Vagina (tissue), 2 donors: ENCODE measurements around the gene AGPAT3. TPM values are rescaled to one million over a fixed set of nuclear protein-coding genes. Genes with fewer than 3 reads are reported as not detected.

Experiments used
- DNase-seq, 2 donors: peaks; one replicate each; pipeline ENCODE4 v3.0.0-alpha.2; 2017; ENCODE audit errors: extremely low spot score in 2 of 2
- H3K27ac ChIP-seq: fragments of 200-600 bp; sonication (generic); one replicate; pipeline ENCODE4 v1.5.1; 2019
- H3K27me3 ChIP-seq: fragments of 200-600 bp; sonication (generic); one replicate; pipeline ENCODE4 v1.5.1; 2019
- H3K36me3 ChIP-seq, 2 donors: fragments of 200-600 bp; sonication (generic); one replicate each; pipeline ENCODE4 v1.5.1; 2017 to 2019
- H3K4me1 ChIP-seq: fragments of 200-600 bp; sonication (generic); one replicate; pipeline ENCODE4 v1.5.1; 2019
- H3K4me3 ChIP-seq, 2 donors: fragments of 200-600 bp; sonication (generic); 1 replicate in 1 of 2; 2 replicates in 1 of 2; pipeline ENCODE4 v1.5.1; 2016 to 2019
- H3K9me3 ChIP-seq: fragments of 200-600 bp; sonication (generic); one replicate; pipeline ENCODE4 v1.5.1; 2019
- CTCF ChIP-seq, 3 experiments: fragments of 450-650 bp in 2 of 3; fragments of 200-600 bp in 1 of 3; sonication (generic) in 1 of 3; IDR thresholded peaks; one replicate each; pipeline ENCODE4 v1.5.1; 2017 to 2019; ENCODE audit warnings: antibody characterized with exemption in 3 of 3, mild to moderate bottlenecking in 2 of 3, moderate library complexity in 2 of 3
- POLR2A ChIP-seq, 2 donors: fragments of 450-650 bp; IDR thresholded peaks; one replicate each; pipeline ENCODE4 v1.6.1; 2017; ENCODE audit warnings: antibody characterized with exemption in 2 of 2, mild to moderate bottlenecking in 2 of 2, moderate library complexity in 2 of 2
- POLR2AphosphoS5 ChIP-seq, 2 donors: sonication (generic); formaldehyde crosslinking; IDR thresholded peaks; one replicate each; pipeline ENCODE4 v1.9.0; 2017; ENCODE audit warnings: antibody characterized with exemption in 2 of 2, mild to moderate bottlenecking in 2 of 2, low read depth in 1 of 2; ENCODE audit not compliant: insufficient read depth in 1 of 2
- intact Hi-C: fragments of 100-400 bp; cut with DNase I; formaldehyde crosslinking; loops from one replicate; pipeline ENCODE4 v1.15.1; 2023
- total RNA-seq: library from RNA; depleted of rRNA; stranded (reverse); fragments of >200 nt; gene quantifications from one replicate; pipeline ENCODE4 v1.2.3, GENCODE V29; 2016

AGPAT3 gene
- total RNA-seq, 1 donor from 2014 or later = 34.4 TPM

- no peak for TF ChIP-seq CTCF (IDR thresholded peaks at IDR 0.05)
- TF ChIP-seq POLR2A (IDR thresholded peaks at IDR 0.05) = no peak
- peak in 1 of 2 donors; percentile 68 for TF ChIP-seq POLR2AphosphoS5 (IDR thresholded peaks at IDR 0.05; ENCODE audit: insufficient read depth in 1 of 2, low read depth in 1 of 2)
- Histone ChIP-seq H3K36me3 (no peaks in the 10 kb centered on the region), H3K9me3 (no peaks in the 10 kb centered on the region), H3K4me3 (peak overlapping the region in 1 of 2 donors; percentile 8), H3K4me1 (peaks cover 56% of the 10 kb centered on the region), H3K27me3 (no peaks in the 10 kb centered on the region), H3K27ac (peak overlapping the region; percentile 75)
- intact Hi-C loops = no loop called here
- DNase-seq = no peak
These were observed 63.5 kb downstream of the AGPAT3 start for GRCh38 chr21:43928222-43929125.

- Histone ChIP-seq H3K9me3 (no peaks in the 10 kb centered on the region), H3K4me1 (peaks cover 47% of the 10 kb centered on the region), H3K27me3 (no peaks in the 10 kb centered on the region), H3K36me3 (no peaks in the 10 kb centered on the region), H3K27ac (peak overlapping the region; percentile 75), H3K4me3 (peak overlapping the region in 1 of 2 donors; percentile 8)
- TF ChIP-seq CTCF (IDR thresholded peaks at IDR 0.05) (no peak), POLR2A (IDR thresholded peaks at IDR 0.05) (no peak), POLR2AphosphoS5 (IDR thresholded peaks at IDR 0.05; ENCODE audit: insufficient read depth in 1 of 2, low read depth in 1 of 2) (no peak)
- intact Hi-C loops = no loop called here
- no peak for DNase-seq
These were observed 64.4 kb downstream of the AGPAT3 start for GRCh38 chr21:43929217-43929971.

GRCh38 chr21:43930074-43930847 is 65.2 kb downstream of the AGPAT3 start:
- H3K4me3 ChIP-seq = no peak overlapping the region
- no peak for TF ChIP-seq CTCF (IDR thresholded peaks at IDR 0.05)
- TF ChIP-seq POLR2AphosphoS5 (IDR thresholded peaks at IDR 0.05; ENCODE audit: insufficient read depth in 1 of 2, low read depth in 1 of 2) = no peak
- no peak for TF ChIP-seq POLR2A (IDR thresholded peaks at IDR 0.05)
- no peaks in the 10 kb centered on the region for H3K9me3 ChIP-seq
- H3K27ac ChIP-seq = no peak overlapping the region
- H3K4me1 ChIP-seq = peaks cover 38% of the 10 kb centered on the region
- H3K27me3 ChIP-seq = no peaks in the 10 kb centered on the region
- intact Hi-C loops = no loop called here
- no peak for DNase-seq
- H3K36me3 ChIP-seq = no peaks in the 10 kb centered on the region

GRCh38 chr21:43930848-43931375 is 65.9 kb downstream of the AGPAT3 start:
- no peak for DNase-seq
- H3K9me3 ChIP-seq = no peaks in the 10 kb centered on the region
- peaks cover 33% of the 10 kb centered on the region for H3K4me1 ChIP-seq
- no peak for TF ChIP-seq CTCF (IDR thresholded peaks at IDR 0.05)
- no peak for TF ChIP-seq POLR2AphosphoS5 (IDR thresholded peaks at IDR 0.05; ENCODE audit: insufficient read depth in 1 of 2, low read depth in 1 of 2)
- TF ChIP-seq POLR2A (IDR thresholded peaks at IDR 0.05) = no peak
- no peaks in the 10 kb centered on the region for H3K36me3 ChIP-seq
- intact Hi-C loops = no loop called here
- no peak overlapping the region for H3K4me3 ChIP-seq
- no peak overlapping the region for H3K27ac ChIP-seq
- no peaks in the 10 kb centered on the region for H3K27me3 ChIP-seq
